Tibial nerve (tissue), 4 donors: ENCODE measurements around the gene GRAMD1A.

Source experiments
- CTCF ChIP-seq, 5 experiments: fragments of 200-600 bp in 3 of 5; fragments of 450-650 bp in 2 of 5; sonication (generic) in 3 of 5; IDR thresholded peaks; one replicate each; pipeline ENCODE4 v1.5.1; 2016 to 2019; ENCODE audit warnings: antibody characterized with exemption in 5 of 5, mild to moderate bottlenecking in 3 of 5, moderate library complexity in 2 of 5
- EP300 ChIP-seq, 2 donors: sonication (generic); formaldehyde crosslinking; IDR thresholded peaks; one replicate each; pipeline ENCODE4 v1.6.1; 2017; ENCODE audit warnings: antibody characterized with exemption in 2 of 2, mild to moderate bottlenecking in 1 of 2
- POLR2A ChIP-seq, 2 donors: fragments of 450-650 bp; IDR thresholded peaks; one replicate each; pipeline ENCODE4 v1.6.1; 2017; ENCODE audit warnings: antibody characterized with exemption in 2 of 2, mild to moderate bottlenecking in 2 of 2, moderate library complexity in 2 of 2

DNA sequence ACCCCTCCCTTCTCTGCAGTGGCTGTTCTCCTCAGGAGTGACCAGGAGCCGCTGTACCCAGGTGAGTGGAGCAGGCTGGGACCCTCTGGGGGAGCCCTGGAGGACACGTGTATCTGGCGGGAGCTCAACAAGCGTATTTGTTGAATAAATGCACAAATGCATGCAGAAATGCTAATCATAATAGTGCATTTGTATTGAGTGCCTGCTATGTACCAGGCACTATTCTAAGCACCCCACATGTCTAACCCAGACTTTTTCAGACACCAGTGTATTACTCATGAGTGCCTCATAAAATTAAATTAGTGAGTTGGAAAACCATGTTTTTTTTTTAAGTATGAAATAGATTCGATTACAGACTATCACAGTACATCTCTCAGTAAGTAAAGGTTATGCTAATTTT lies 49.3 kb downstream of the GRAMD1A start:
- TF ChIP-seq CTCF (IDR thresholded peaks at IDR 0.05) (no peak), POLR2A (IDR thresholded peaks at IDR 0.05) (no peak), EP300 (IDR thresholded peaks at IDR 0.05) (no peak)
